Fibroblast of the conjunctiva (primary cell): ENCODE measurements around the gene GUCA2B.
A peak's percentile ranks its signal among the peaks of the same experiment; 100 is the strongest.

Source experiments
- DNase-seq: peaks from one replicate; pipeline ENCODE4 v3.0.0-alpha.2; 2010; ENCODE audit warnings: low read depth

Gene GUCA2B

GRCh38 chr1:42167611-42168390 is 14.6 kb downstream of the GUCA2B start:
- DNase-seq = no peak

- DNase-seq = no peak
Observed at GRCh38 chr1:42168391-42168670, 15.1 kb downstream of the GUCA2B start.

- no peak for DNase-seq
Observed at GRCh38 chr1:42168763-42169162, 15.6 kb downstream of the GUCA2B start.

GRCh38 chr1:42170779-42171621 is 17.8 kb downstream of the GUCA2B start:
- no peak for DNase-seq

- DNase-seq = no peak
Observed at GRCh38 chr1:42171679-42172266, 18.6 kb downstream of the GUCA2B start.

- no peak for DNase-seq
Observed at GRCh38 chr1:42172381-42173133, 19.3 kb downstream of the GUCA2B start.

- no peak for DNase-seq
Observed at GRCh38 chr1:42173155-42173933, 20.1 kb downstream of the GUCA2B start.

GRCh38 chr1:42173961-42174735 is 20.9 kb downstream of the GUCA2B start:
- no peak for DNase-seq

- DNase-seq = no peak
Observed at GRCh38 chr1:42175314-42176054, 22.3 kb downstream of the GUCA2B start.

GRCh38 chr1:42176902-42177519 is 23.8 kb downstream of the GUCA2B start:
- DNase-seq = peak; percentile 23

- peak; percentile 65 for DNase-seq
Observed at GRCh38 chr1:42177541-42177981, 24.4 kb downstream of the GUCA2B start.

- no peak for DNase-seq
Observed at GRCh38 chr1:42178249-42178648, 25.0 kb downstream of the GUCA2B start.

- peak; percentile 47 for DNase-seq
Observed at GRCh38 chr1:42179275-42179674, 26.1 kb downstream of the GUCA2B start.

GRCh38 chr1:42179900-42180329 is 26.7 kb downstream of the GUCA2B start:
- DNase-seq = no peak

GRCh38 chr1:42181687-42182086 is 28.5 kb downstream of the GUCA2B start:
- no peak for DNase-seq

- DNase-seq = no peak
Observed at GRCh38 chr1:42183210-42183956, 30.2 kb downstream of the GUCA2B start.

GRCh38 chr1:42183957-42184268 is 30.7 kb downstream of the GUCA2B start:
- DNase-seq = no peak

GRCh38 chr1:42184616-42185015 is 31.4 kb downstream of the GUCA2B start:
- no peak for DNase-seq

GRCh38 chr1:42186152-42186551 is 32.9 kb downstream of the GUCA2B start:
- DNase-seq = no peak
